SK-N-SH (cell line): ENCODE results near the gene CERCAM. TPM values are rescaled to one million over a fixed set of nuclear protein-coding genes. Genes with fewer than 3 reads are reported as not detected.

Source experiments
- CTCF ChIA-PET: fragments of 300-600, 350-600 bp; formaldehyde crosslinking; extraction: SDS; loops from one replicate; lab custom pipeline; 2021; lab: Yijun Ruan, JAX
- POLR2A ChIA-PET: fragments of 350-600 bp; sonication (Branson Sonifier 250); formaldehyde crosslinking; extraction: SDS; loops from one replicate; lab custom pipeline; 2020; ENCODE audit warnings: antibody characterized with exemption, inconsistent platforms; lab: Yijun Ruan, JAX
- DNase-seq: peaks from one replicate; pipeline ENCODE4 v3.0.0; 2012
- H2AFZ ChIP-seq: fragments of 200-600 bp; sonication (generic); 2 replicates; pipeline ENCODE4 v1.8.1; 2016; ENCODE audit warnings: antibody characterized with exemption, mild to moderate bottlenecking, low read depth
- H3F3A ChIP-seq: fragments of 200-600 bp; sonication (generic); replicated peaks from 2 replicates; pipeline ENCODE3; 2016; ENCODE audit warnings: antibody characterized with exemption, mild to moderate bottlenecking; ENCODE audit not compliant: insufficient read depth
- H3K27ac ChIP-seq, 2 experiments: fragments of 200-500 bp in 1 of 2; fragments of 200-600 bp in 1 of 2; sonication (Bioruptor generic) in 1 of 2; sonication (generic), shearing (Covaris generic) in 1 of 2; 2 replicates each; pipeline versions ENCODE4 v1.5.1 to v1.6.1; 2014 to 2016; ENCODE audit warnings: low read depth in 2 of 2, inconsistent platforms in 1 of 2, low read length in 1 of 2, mild to moderate bottlenecking in 1 of 2, mixed read lengths in 1 of 2
- H3K27me3 ChIP-seq: fragments of 200-600 bp; sonication (generic), shearing (Covaris generic); 2 replicates; pipeline ENCODE4 v1.6.1; 2016; ENCODE audit warnings: mixed run types; ENCODE audit not compliant: insufficient read depth
- H3K36me3 ChIP-seq, 2 experiments: fragments of 200-500 bp in 1 of 2; fragments of 200-600 bp in 1 of 2; sonication (Bioruptor generic) in 1 of 2; sonication (generic) in 1 of 2; replicated peaks in 1 of 2; 2 replicates each; pipeline versions ENCODE3 to v1.5.1; 2014 to 2016; ENCODE audit warnings: low read length in 1 of 2, mild to moderate bottlenecking in 1 of 2; ENCODE audit not compliant: insufficient read depth in 2 of 2, control insufficient read depth in 1 of 2
- H3K4me1 ChIP-seq, 2 experiments: fragments of 200-500 bp in 1 of 2; fragments of 200-600 bp in 1 of 2; sonication (Bioruptor generic) in 1 of 2; sonication (generic), shearing (Covaris generic) in 1 of 2; 2 replicates each; pipeline versions ENCODE4 v1.5.1 to v1.6.1; 2014 to 2016; ENCODE audit warnings: low read depth in 1 of 2, low read length in 1 of 2, mixed run types in 1 of 2; ENCODE audit not compliant: insufficient read depth in 2 of 2, control insufficient read depth in 1 of 2
- H3K4me2 ChIP-seq: fragments of 200-600 bp; sonication (generic), shearing (Covaris generic); 2 replicates; pipeline ENCODE4 v1.6.1; 2017; ENCODE audit warnings: mixed run types
- H3K4me3 ChIP-seq, 2 experiments: fragments of 200-500 bp in 1 of 2; fragments of 200-600 bp in 1 of 2; sonication (Bioruptor generic) in 1 of 2; sonication (generic), shearing (Covaris generic) in 1 of 2; 2 replicates each; pipeline versions ENCODE4 v1.5.1 to v1.8.1; 2014 to 2016; ENCODE audit warnings: low read depth in 2 of 2, inconsistent platforms in 1 of 2, low read length in 1 of 2, mild to moderate bottlenecking in 1 of 2, mixed read lengths in 1 of 2, moderate library complexity in 1 of 2
- H3K79me2 ChIP-seq: fragments of 200-600 bp; sonication (generic); 2 replicates; pipeline ENCODE4 v1.8.1; 2017; ENCODE audit warnings: mild to moderate bottlenecking; ENCODE audit not compliant: insufficient read depth
- H3K9ac ChIP-seq: fragments of 200-600 bp; sonication (generic); 2 replicates; pipeline ENCODE4 v1.6.1; 2017; ENCODE audit warnings: mixed run types
- H3K9me2 ChIP-seq: fragments of 200-600 bp; sonication (generic); 2 replicates; pipeline ENCODE4 v1.6.1; 2017; ENCODE audit warnings: mixed run types
- H3K9me3 ChIP-seq: fragments of 200-600 bp; sonication (generic); 2 replicates; pipeline ENCODE4 v1.6.1; 2017; ENCODE audit warnings: mixed run types, mild to moderate bottlenecking, moderate library complexity
- H4K20me1 ChIP-seq: fragments of 200-600 bp; sonication (generic); 2 replicates; pipeline ENCODE4 v1.6.1; 2017; ENCODE audit warnings: mild to moderate bottlenecking, mixed run types; ENCODE audit not compliant: insufficient read depth
- CHD2 ChIP-seq: fragments of 150-350 bp; IDR thresholded peaks from 2 replicates; pipeline ENCODE4 v1.6.1; 2018; ENCODE audit warnings: low read length; ENCODE audit not compliant: partially characterized antibody
- FOXJ3 ChIP-seq: sonication (generic); formaldehyde crosslinking; IDR thresholded peaks from 2 replicates; pipeline ENCODE4 v1.5.1; 2020; ENCODE audit warnings: mild to moderate bottlenecking, missing genetic modification reagents
- GATA2 ChIP-seq: sonication (generic); formaldehyde crosslinking; IDR thresholded peaks from 2 replicates; pipeline ENCODE4 v1.5.0; 2020; ENCODE audit warnings: mild to moderate bottlenecking, missing genetic modification reagents
- JUND ChIP-seq: IDR thresholded peaks from 2 replicates; pipeline ENCODE4 v1.4.0; 2012
- MEF2A ChIP-seq: IDR thresholded peaks from 2 replicates; pipeline ENCODE4 v1.4.0; 2012; ENCODE audit warnings: low read depth, borderline replicate concordance
- POLR2AphosphoS5 ChIP-seq: IDR thresholded peaks from 2 replicates; pipeline ENCODE4 v1.6.1; 2012; ENCODE audit warnings: low read depth, low read length
- RAD21 ChIP-seq: IDR thresholded peaks from 2 replicates; pipeline ENCODE4 v1.6.1; 2012; ENCODE audit warnings: mild to moderate bottlenecking, low read length
- RCOR1 ChIP-seq: fragments of 150-350 bp; IDR thresholded peaks from 2 replicates; pipeline ENCODE4 v1.6.1; 2017; ENCODE audit warnings: antibody characterized with exemption, low read length
- SIN3A ChIP-seq: IDR thresholded peaks from 2 replicates; pipeline ENCODE4 v1.6.1; 2012; ENCODE audit warnings: low read depth, mild to moderate bottlenecking, low read length, moderate library complexity, borderline replicate concordance
- SMC3 ChIP-seq: IDR thresholded peaks from 2 replicates; pipeline ENCODE4 v1.6.1; 2012; ENCODE audit warnings: low read depth, low read length, improper control_type of control experiment
- TCF12 ChIP-seq: IDR thresholded peaks from 2 replicates; pipeline ENCODE4 v1.4.0; 2012
- YY1 ChIP-seq: IDR thresholded peaks from 2 replicates; pipeline ENCODE4 v1.4.0; 2012; ENCODE audit warnings: low read depth, mild to moderate bottlenecking
- WGBS: methylation state at CpG from one replicate; pipeline ENCODE4 v1.1.6; 2017; ENCODE audit warnings: low lambda C conversion rate; 5-methylcytosine and 5-hydroxymethylcytosine counted together
- polyA plus RNA-seq, 3 experiments: library from polyadenylated mRNA; depleted of rRNA; stranded (reverse); fragments of >200 nt; gene quantifications; 2 replicates each; pipeline ENCODE4 v1.2.3, GENCODE V29; 2012
- TF ChIP-seq, protein P1 (sequence below): fragments of 150-350 bp; IDR thresholded peaks from 2 replicates; pipeline ENCODE4 v1.6.1; 2017; ENCODE audit warnings: antibody characterized with exemption, low read length, low read depth, borderline replicate concordance
- TF ChIP-seq, protein P2 (sequence below): fragments of 150-350 bp; IDR thresholded peaks from 2 replicates; pipeline ENCODE4 v1.6.1; 2016; ENCODE audit warnings: mild to moderate bottlenecking, low read depth, low read length
- TF ChIP-seq, protein P3 (sequence below): IDR thresholded peaks from 2 replicates; pipeline ENCODE4 v1.4.0; 2012; ENCODE audit warnings: low read depth, borderline replicate concordance

Gene CERCAM
- polyA plus RNA-seq, 1 of the 3 experiments (the other 2 are of a cell fraction): 131 TPM

DNA sequence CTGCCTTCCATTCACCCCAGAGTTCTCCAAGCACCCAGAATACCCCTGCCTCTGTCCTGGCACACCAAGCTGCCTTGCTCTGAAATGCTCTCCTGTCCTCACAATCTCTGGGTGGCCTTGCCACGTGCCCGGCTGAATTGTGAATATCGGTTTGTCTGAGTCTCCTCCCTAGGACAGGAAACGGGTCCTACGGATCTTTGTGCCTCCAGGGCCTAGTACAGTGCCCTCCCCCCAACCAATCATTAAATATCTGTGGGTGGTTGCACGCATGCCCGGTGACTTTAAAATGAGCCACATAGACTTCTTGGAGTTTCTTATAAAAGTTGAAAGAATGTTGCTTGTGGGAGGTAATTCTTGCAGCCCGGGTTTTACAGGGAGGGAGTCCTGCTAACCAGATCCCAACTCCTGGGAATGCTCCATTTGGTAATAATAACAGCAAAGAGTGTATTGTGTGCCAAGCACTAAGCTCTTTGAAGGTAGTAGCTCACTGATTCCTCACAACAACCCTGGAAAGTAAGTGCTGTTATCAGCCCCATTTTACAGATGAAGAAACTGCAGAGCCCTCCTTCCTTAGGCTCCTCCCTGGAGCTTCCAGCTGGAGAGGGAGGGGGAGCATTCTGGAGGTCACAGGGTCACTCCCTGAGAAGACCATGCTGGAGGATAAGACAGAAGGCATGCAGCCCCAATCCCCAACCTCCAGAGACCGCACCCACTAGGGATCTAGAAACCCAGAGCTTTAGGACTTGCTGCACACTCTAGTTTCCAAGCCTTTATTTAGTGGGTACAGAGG is 26.1 kb upstream of the CERCAM start:
- Histone ChIP-seq H3K9me3 (no peaks in the 10 kb centered on the region), H3K4me2 (no peak overlapping the region), H3K27ac (no peak overlapping the region), H3K36me3 (peaks cover 0 to 30% of the 10 kb centered on the region in 2 experiments), H3K9me2 (no peaks in the 10 kb centered on the region), H3K4me1 (no peaks in the 10 kb centered on the region), H3K9ac (no peak overlapping the region), H3K79me2 (no peaks in the 10 kb centered on the region), H4K20me1 (no peaks in the 10 kb centered on the region), H3F3A (peaks cover 4% of the 10 kb centered on the region), H3K27me3 (no peaks in the 10 kb centered on the region; the same call in 1 of the 2 replicates), H2AFZ (no peak overlapping the region), H3K4me3 (no peak overlapping the region)
- CTCF ChIA-PET: interaction anchor here (1.0 to 1.2 kb wide), 3 partner anchors 13 to 32 kb away, joined by 3 read pairs; no protein-coding TSS in a partner anchor
- POLR2A ChIA-PET: interaction anchor here (0.5 kb wide), 1 partner anchor 1100 kb away, joined by 5 read pairs; no protein-coding TSS in a partner anchor
- no peak for DNase-seq
- TF ChIP-seq, protein P1, sequence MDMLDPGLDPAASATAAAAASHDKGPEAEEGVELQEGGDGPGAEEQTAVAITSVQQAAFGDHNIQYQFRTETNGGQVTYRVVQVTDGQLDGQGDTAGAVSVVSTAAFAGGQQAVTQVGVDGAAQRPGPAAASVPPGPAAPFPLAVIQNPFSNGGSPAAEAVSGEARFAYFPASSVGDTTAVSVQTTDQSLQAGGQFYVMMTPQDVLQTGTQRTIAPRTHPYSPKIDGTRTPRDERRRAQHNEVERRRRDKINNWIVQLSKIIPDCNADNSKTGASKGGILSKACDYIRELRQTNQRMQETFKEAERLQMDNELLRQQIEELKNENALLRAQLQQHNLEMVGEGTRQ: no peak
- TF ChIP-seq POLR2AphosphoS5: 0 out of 2 replicates have a peak, but pooled peaks have one; percentile 18
- WGBS: 68% methylated on average over 8 of the region's 9 CpGs

DNA sequence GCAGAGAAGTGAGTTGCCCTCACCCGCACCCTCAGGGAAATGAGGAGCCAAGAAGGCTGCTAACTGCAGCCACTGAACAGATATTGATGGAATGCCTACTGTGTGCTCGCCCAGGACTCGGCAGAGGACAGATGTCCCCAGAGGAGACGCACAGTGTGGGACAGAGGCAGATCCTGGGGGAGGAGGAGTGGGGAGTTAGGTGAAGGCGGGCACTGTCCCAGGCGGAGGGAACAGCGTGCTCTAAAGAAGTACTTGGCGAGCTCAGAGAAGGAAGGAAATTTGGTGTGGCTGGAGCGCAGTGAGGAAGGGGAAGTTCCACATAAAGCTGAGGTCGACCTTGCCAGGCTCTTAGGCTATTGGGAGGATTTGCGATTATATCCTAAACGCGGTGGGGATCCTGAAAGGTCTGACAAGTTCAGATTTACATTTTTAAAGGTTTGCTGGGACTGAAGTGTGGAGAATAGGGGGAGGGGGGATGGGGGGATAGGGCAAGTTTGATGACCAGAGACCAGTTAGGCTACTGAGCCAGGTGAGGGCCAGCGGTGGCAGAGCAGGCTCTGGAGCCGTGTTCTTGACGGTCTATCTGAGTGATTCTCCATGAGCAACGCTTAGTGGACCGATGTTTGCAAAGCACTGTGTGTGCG is 23.6 kb upstream of the CERCAM start:
- Histone ChIP-seq H4K20me1 (no peaks in the 10 kb centered on the region), H3K27ac (no peak overlapping the region), H3K27me3 (no peaks in the 10 kb centered on the region; the same call in 1 of the 2 replicates), H3K4me1 (no peaks in the 10 kb centered on the region), H3K9me3 (no peaks in the 10 kb centered on the region), H2AFZ (no peak overlapping the region), H3F3A (peaks cover 4% of the 10 kb centered on the region), H3K9ac (no peak overlapping the region), H3K4me2 (0 out of 2 replicates have a peak overlapping the region, but pooled peaks have one; percentile 11), H3K36me3 (peaks cover 0 to 8% of the 10 kb centered on the region in 2 experiments), H3K9me2 (no peaks in the 10 kb centered on the region), H3K4me3 (no peak overlapping the region), H3K79me2 (no peaks in the 10 kb centered on the region)
- ChIA-PET POLR2A (no interaction called here), CTCF (interaction anchor here (0.9 to 1.2 kb wide), 3 partner anchors 15 to 35 kb away, joined by 3 to 5 read pairs (median 5); partner anchors contain the start of gene CERCAM)
- TF ChIP-seq FOXJ3 (CRISPR knock-in tag) (no peak), RCOR1 (no peak), GATA2 (CRISPR knock-in tag) (no peak), SIN3A (no peak), SMC3 (no peak), MEF2A (no peak), YY1 (no peak), RAD21 (no peak), TCF12 (no peak), JUND (no peak), CHD2 (no peak)
- TF ChIP-seq, protein P2, sequence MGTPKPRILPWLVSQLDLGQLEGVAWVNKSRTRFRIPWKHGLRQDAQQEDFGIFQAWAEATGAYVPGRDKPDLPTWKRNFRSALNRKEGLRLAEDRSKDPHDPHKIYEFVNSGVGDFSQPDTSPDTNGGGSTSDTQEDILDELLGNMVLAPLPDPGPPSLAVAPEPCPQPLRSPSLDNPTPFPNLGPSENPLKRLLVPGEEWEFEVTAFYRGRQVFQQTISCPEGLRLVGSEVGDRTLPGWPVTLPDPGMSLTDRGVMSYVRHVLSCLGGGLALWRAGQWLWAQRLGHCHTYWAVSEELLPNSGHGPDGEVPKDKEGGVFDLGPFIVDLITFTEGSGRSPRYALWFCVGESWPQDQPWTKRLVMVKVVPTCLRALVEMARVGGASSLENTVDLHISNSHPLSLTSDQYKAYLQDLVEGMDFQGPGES: no peak
- TF ChIP-seq, protein P3, sequence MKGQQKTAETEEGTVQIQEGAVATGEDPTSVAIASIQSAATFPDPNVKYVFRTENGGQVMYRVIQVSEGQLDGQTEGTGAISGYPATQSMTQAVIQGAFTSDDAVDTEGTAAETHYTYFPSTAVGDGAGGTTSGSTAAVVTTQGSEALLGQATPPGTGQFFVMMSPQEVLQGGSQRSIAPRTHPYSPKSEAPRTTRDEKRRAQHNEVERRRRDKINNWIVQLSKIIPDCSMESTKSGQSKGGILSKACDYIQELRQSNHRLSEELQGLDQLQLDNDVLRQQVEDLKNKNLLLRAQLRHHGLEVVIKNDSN: no peak
- 34% methylated on average over 19 of the region's 19 CpGs for WGBS
- no peak for DNase-seq
